Measurements from ENCODE around the gene CFAP300. TPM values are rescaled to one million over a fixed set of nuclear protein-coding genes. Genes with fewer than 3 reads are reported as not detected.

CFAP300 gene
- total and polyA plus RNA-seq, 2 donors (not counting 1 experiment from before 2014, with no cell fraction given) = not detected

- CTCF ChIA-PET = interaction anchor here (1.2 to 3.1 kb wide), 2 partner anchors 20 to 165 kb away, joined by 4 to 8 read pairs; no protein-coding TSS in a partner anchor
- no peaks in the 10 kb centered on the region for H3K79me2 ChIP-seq (ENCODE audit: control insufficient read depth, insufficient read depth, low read length)
- intact Hi-C loops (cut with micrococcal nuclease) = no loop called here
Measured at GRCh38 chr11:102026217-102026616, 21.0 kb upstream of the CFAP300 start.

GRCh38 chr11:102026959-102027358, 20.3 kb upstream of the CFAP300 start:
- H3K27me3 ChIP-seq (replicated peaks in 1 of 4; ENCODE audit: control extremely low read depth in 1 of 4, control insufficient read depth in 3 of 4, insufficient read depth in 4 of 4, low read length in 3 of 4) = peaks cover 0 to 6% (median 1%) of the 10 kb centered on the region in 4 experiments
- no peak for ATAC-seq (ENCODE audit: low read depth)
- DNase-seq = no peak
- TF ChIP-seq EZH2 (IDR thresholded peaks at IDR 0.05; ENCODE audit: borderline replicate concordance, insufficient read depth, low read depth, low read length, poor library complexity, severe bottlenecking) (no peak), CTCF (IDR thresholded peaks at IDR 0.05) (no peak)
- no peak overlapping the region for H3K4me3 ChIP-seq (ENCODE audit: control extremely low read depth in 1 of 5, extremely low read depth in 1 of 5, insufficient read depth in 1 of 5, low read depth in 2 of 5, low read length in 4 of 5)
- POLR2A ChIA-PET = no interaction called here
- H2AFZ ChIP-seq (ENCODE audit: insufficient read depth, low read depth, low read length, poor library complexity, severe bottlenecking) = no peak overlapping the region
- H3K27ac ChIP-seq (ENCODE audit: low read length in 2 of 2) = no peak overlapping the region
- intact Hi-C loops (cut with micrococcal nuclease) = no loop called here
- Mint-ChIP-seq H3K27ac (no peak overlapping the region), H3K4me3 (no peak overlapping the region), H3K4me1 (no peaks in the 10 kb centered on the region), H3K27me3 (peaks cover 25% of the 10 kb centered on the region), H3K9me3 (ENCODE audit: insufficient read depth) (no peaks in the 10 kb centered on the region)
- no peaks in the 10 kb centered on the region for H3K9me3 ChIP-seq (ENCODE audit: control extremely low read depth in 1 of 3, control insufficient read depth in 2 of 3, insufficient read depth in 1 of 3, low read length in 2 of 3)
- no peaks in the 10 kb centered on the region for H4K20me1 ChIP-seq (ENCODE audit: control insufficient read depth, insufficient read depth, low read length, poor library complexity, severe bottlenecking)
- WGBS (ENCODE audit: insufficient coverage) = 21% methylated on average over 2 of the region's 2 CpGs
- no peak overlapping the region for H3K4me2 ChIP-seq (replicated peaks; ENCODE audit: low read depth, low read length, poor library complexity, severe bottlenecking)
- CTCF ChIA-PET = interaction anchor here (1.2 to 3.1 kb wide), 3 partner anchors 19 to 166 kb away, joined by 4 to 8 read pairs (median 7); no protein-coding TSS in a partner anchor
- no peak overlapping the region for H3K9ac ChIP-seq (ENCODE audit: low read length)
- H3K36me3 ChIP-seq (replicated peaks in 1 of 2; ENCODE audit: control extremely low read depth in 1 of 2, control insufficient read depth in 1 of 2, extremely low read depth in 1 of 2, insufficient read depth in 2 of 2, low read length in 1 of 2) = no peaks in the 10 kb centered on the region
- H3K4me1 ChIP-seq (ENCODE audit: control insufficient read depth in 2 of 2, insufficient read depth in 2 of 2, low read length in 2 of 2) = no peaks in the 10 kb centered on the region
- no peaks in the 10 kb centered on the region for H3K79me2 ChIP-seq (ENCODE audit: control insufficient read depth, insufficient read depth, low read length)

More at GRCh38 chr11:102026217-102026616, 21.0 kb upstream of the CFAP300 start:
- Histone ChIP-seq H3K4me3 (ENCODE audit: control extremely low read depth in 1 of 5, extremely low read depth in 1 of 5, insufficient read depth in 1 of 5, low read depth in 2 of 5, low read length in 4 of 5) (no peak overlapping the region), H3K27me3 (replicated peaks in 1 of 4; ENCODE audit: control extremely low read depth in 1 of 4, control insufficient read depth in 3 of 4, insufficient read depth in 4 of 4, low read length in 3 of 4) (peaks cover 0 to 6% (median 1%) of the 10 kb centered on the region in 4 experiments), H2AFZ (ENCODE audit: insufficient read depth, low read depth, low read length, poor library complexity, severe bottlenecking) (no peak overlapping the region), H3K9ac (ENCODE audit: low read length) (no peak overlapping the region), H3K4me2 (replicated peaks; ENCODE audit: low read depth, low read length, poor library complexity, severe bottlenecking) (no peak overlapping the region), H3K4me1 (ENCODE audit: control insufficient read depth in 2 of 2, insufficient read depth in 2 of 2, low read length in 2 of 2) (no peaks in the 10 kb centered on the region), H3K36me3 (replicated peaks in 1 of 2; ENCODE audit: control extremely low read depth in 1 of 2, control insufficient read depth in 1 of 2, extremely low read depth in 1 of 2, insufficient read depth in 2 of 2, low read length in 1 of 2) (no peaks in the 10 kb centered on the region), H4K20me1 (ENCODE audit: control insufficient read depth, insufficient read depth, low read length, poor library complexity, severe bottlenecking) (no peaks in the 10 kb centered on the region), H3K9me3 (ENCODE audit: control extremely low read depth in 1 of 3, control insufficient read depth in 2 of 3, insufficient read depth in 1 of 3, low read length in 2 of 3) (no peaks in the 10 kb centered on the region), H3K27ac (ENCODE audit: low read length in 2 of 2) (no peak overlapping the region)
- no CpG with 5 or more reads among the region's 4 CpGs for WGBS (ENCODE audit: insufficient coverage)
- ATAC-seq (ENCODE audit: low read depth) (no peak), DNase-seq (no peak)
- H3K27ac Mint-ChIP-seq = no peak overlapping the region
- H3K9me3 Mint-ChIP-seq (ENCODE audit: insufficient read depth) = no peaks in the 10 kb centered on the region
- POLR2A ChIA-PET = no interaction called here
- H3K4me1 Mint-ChIP-seq = no peaks in the 10 kb centered on the region
- TF ChIP-seq CTCF (IDR thresholded peaks at IDR 0.05) = no peak
- no peak for TF ChIP-seq EZH2 (IDR thresholded peaks at IDR 0.05; ENCODE audit: borderline replicate concordance, insufficient read depth, low read depth, low read length, poor library complexity, severe bottlenecking)
- H3K27me3 Mint-ChIP-seq = peaks cover 25% of the 10 kb centered on the region
- H3K4me3 Mint-ChIP-seq = no peak overlapping the region

All from B cell (primary cell).